GM12878 (cell line): ENCODE results near the gene MOV10L1.

Experiments
- BCLAF1 ChIP-seq: fragments of 450-650 bp; IDR thresholded peaks from 2 replicates; pipeline ENCODE4 v1.6.1; 2017; ENCODE audit warnings: antibody characterized with exemption, mild to moderate bottlenecking, moderate library complexity
- BMI1 ChIP-seq: fragments of 450-650 bp; IDR thresholded peaks from 2 replicates; pipeline ENCODE4 v1.6.1; 2016; ENCODE audit warnings: mild to moderate bottlenecking, moderate library complexity, borderline replicate concordance
- CTCF ChIP-seq, 3 experiments: IDR thresholded peaks in 2 of 3; conservative IDR thresholded peaks in 1 of 3; 2 replicates each; pipeline ENCODE4 v1.5.1; 2011; ENCODE audit warnings: low read depth in 3 of 3, low read length in 3 of 3, mild to moderate bottlenecking in 3 of 3, control low read depth in 2 of 3, moderate library complexity in 2 of 3, inconsistent platforms in 1 of 3, mixed read lengths in 1 of 3; ENCODE audit not compliant: control insufficient read depth in 2 of 3, insufficient read depth in 1 of 3; ENCODE audit errors: extremely low read depth in 1 of 3
- MTA3 ChIP-seq: IDR thresholded peaks from 2 replicates; pipeline ENCODE4 v1.6.1; 2012; ENCODE audit warnings: low read length, inconsistent platforms, borderline replicate concordance
- PML ChIP-seq: IDR thresholded peaks from 2 replicates; pipeline ENCODE4 v1.6.1; 2012; ENCODE audit warnings: low read length, inconsistent platforms
- TAF1 ChIP-seq: IDR thresholded peaks from 2 replicates; pipeline ENCODE4 v1.6.1; 2011; ENCODE audit warnings: mild to moderate bottlenecking, low read depth, low read length, borderline replicate concordance
- YBX1 ChIP-seq: fragments of 450-650 bp; IDR thresholded peaks from 2 replicates; pipeline ENCODE4 v1.6.1; 2016; ENCODE audit warnings: antibody characterized with exemption
- ZBTB33 ChIP-seq: fragments of 450-650 bp; IDR thresholded peaks from 2 replicates; pipeline ENCODE4 v1.6.1; 2017; ENCODE audit warnings: mild to moderate bottlenecking

- TF ChIP-seq CTCF (IDR thresholded peaks at IDR 0.05 in 2 of 3, conservative IDR thresholded peaks at IDR 0.05 in 1 of 3; ENCODE audit: control insufficient read depth in 2 of 3, extremely low read depth in 1 of 3, insufficient read depth in 1 of 3, low read depth in 3 of 3, low read length in 3 of 3) (no peak), BMI1 (no peak), YBX1 (no peak), MTA3 (no peak), BCLAF1 (no peak), ZBTB33 (no peak), TAF1 (no peak), PML (no peak)
Measured at GRCh38 chr22:50162391-50162956, 72.7 kb downstream of the MOV10L1 start.
